ENCODE results near the gene ZNF805.
"Not testable (repeated sequence)": the region's sequence is repeated elsewhere in the genome, so short reads cannot be mapped to it uniquely, and the experiment has no call there.

Gene ZNF805

DNA sequence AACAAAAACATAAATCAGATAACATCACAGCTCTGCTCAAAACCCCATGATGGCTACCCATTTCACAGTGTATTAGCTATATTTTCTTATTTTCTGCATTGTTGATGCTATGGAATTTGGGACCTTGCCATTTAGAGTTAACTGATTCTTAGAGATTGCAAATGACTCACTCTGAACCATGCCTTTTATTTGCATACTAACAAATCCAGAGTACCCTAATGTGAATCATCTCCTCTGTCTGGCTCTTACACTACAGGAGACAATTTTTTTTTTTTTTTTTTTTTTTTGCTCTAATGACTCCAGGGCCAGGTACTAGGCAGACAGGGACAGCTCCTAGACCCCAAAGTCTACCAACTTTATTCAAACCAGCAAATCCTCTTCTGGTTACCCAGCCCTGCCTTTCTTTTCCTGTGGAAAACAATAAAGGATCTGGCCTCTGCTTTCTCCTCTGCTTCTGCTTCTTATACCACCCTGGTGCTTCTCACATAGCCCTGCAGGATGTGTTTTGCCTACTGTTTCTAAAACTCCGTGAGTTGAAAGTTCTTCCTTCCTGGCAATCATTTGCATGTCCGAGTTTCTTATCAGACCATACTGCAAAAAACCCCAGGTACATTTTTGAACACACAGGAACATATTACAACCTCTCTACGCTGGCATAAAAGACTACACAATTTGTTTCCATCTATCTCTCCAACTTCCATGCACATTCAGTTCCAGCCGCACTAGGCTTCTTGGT, 29.3 kb downstream of the ZNF805 start:
- DNase-seq, result no peak

DNA sequence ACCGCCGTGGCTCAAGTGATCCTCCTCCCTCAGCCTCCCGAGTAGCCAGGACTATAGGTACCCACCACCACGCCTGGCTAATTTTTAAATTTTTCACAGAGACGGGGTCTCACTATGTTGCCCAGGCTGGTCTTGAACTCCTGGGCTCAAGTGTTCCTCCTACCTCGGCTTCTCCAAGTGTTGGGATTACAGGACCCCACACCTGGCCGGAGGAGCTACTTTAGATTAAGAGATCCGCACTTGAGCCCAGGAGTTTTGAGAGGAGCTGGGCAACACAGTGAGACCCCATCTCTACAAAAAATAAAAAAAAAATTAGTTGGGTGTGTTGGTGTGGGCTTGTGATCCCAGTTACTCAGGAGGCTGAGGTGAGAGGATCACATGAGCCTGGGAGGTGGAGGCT, 30.8 kb downstream of the ZNF805 start:
- DNase-seq, result no peak

DNA sequence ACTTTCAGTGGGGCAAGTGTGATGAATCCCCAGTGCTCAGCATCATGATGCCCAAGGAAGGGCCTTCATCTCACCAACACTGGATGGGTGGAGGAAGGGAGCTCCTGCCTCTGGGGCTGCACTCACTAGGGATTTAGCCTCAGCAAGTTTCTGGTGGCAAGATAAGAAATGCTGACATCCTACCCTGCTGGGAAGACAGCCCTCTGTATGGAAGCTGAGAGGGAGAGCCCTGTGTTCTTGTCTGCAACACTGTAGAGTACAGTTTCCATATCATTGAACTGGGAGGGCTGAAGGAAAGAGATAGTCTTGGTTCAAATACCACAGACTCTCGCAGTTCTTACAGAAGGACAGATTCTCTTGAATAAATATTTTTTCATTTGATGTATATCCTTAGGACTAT, 32.6 kb downstream of the ZNF805 start:
- no peak for DNase-seq

DNA sequence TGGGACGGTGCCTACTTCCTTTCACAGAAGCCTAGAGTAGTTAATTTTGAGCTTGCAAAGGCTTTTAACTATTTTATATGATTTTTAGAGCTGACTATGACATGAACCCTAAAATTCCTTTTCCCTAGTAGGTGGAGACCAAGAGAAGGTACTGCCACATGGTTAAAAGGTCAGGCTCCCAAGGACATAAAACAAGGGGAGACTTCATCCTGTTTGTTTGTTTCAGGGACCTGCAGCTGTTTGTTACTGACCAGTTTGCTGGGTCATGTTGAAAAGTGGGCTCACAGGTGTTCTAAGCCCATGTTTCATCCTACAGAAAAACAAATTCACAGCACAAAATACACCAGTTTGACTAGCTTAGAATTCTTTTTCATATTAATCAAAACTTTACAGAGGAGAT, 36.0 kb downstream of the ZNF805 start:
- DNase-seq, result no peak

DNA sequence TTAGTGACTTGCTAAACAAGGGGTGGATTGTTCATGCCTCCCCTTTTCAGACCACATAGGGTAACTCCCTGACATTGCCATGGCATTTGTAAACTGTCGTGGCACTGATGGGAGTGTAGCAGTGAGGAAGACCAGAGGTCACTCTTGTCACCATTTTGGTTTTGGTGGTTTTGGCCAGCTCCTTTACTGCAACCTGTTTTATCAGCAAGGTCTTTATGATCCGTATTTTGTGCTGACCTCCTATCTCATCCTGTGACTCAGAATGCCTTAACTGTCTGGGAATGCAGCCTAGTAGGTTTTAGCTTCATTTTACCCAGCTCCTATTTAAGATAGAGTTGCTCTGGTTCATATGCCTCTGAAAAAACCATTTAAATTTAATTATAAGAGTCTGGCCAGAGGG, 38.0 kb downstream of the ZNF805 start:
- not testable (repeated sequence) for DNase-seq

DNA sequence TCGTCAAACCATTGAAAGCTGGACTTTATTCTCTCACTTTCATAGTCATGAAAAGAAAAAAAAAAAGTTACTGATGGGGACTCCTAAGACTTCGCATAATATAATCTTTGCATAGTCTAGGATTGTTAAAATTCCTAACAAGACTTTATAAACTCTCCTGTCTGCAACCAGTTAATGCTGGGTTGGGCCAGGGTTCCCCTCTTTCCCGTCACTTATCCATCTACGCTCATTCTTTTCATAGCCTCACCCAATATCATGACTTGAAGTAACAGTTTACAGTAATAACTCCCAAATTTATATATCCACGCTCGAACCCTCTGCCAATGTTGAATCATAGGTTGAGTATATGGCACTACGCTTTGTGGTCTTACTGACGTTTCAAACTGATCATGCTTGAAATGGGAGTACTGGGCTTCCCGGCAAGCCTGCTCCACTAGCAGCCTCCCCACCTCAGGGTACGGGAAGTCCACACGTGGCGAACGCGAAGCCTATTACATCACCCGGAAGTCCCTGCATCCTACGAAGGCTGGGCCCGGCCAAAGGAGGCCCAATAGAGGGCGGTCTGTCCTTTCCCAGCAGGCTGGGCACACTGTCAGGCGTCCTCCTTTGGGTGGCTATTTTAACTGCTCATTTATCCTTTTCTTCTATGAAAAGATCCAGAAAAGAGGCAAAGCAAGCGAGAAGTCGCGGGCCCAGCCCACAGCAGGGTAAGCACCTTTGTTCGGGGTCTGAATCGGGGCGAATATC, 39.2 kb downstream of the ZNF805 start:
- peak; percentile 94 for DNase-seq

DNA sequence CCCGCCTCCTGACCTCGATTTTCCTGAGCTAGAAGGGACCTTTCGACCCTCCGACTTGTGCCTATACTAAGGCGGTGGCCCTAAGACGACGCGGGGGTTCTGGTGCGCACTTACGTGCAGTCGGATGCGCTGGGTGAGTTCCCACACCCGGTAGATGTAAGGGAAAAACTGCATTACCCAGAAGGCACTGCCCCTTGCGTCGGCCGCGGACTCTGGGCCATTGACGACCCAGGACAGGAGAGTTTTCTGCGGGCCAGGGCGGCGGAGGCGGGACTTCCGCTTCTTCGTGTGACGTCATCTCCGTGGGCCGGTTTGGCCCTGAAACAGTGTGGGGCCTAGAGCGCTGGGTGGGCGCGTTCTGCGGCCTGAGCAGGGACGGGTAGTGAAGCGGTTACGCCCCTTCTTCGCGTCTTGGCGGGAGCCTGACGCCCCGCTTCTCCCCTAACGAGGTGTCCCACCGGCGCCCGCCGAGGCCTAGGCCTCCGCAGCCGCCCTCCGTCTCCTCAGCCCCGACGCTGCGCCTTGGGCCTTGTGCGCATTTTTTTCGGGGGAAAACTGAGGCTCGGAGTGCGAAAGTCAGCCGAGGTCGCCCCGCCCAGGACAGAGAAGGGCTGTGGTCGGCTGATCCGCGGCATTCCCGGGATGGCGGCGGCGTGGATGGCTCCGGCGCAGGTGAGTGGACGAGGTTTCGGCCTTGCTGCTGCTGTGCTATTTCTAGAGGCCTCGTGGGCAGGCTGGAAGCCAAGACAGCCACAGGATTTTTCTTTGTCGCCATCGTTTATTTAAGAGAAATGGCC, 39.9 kb downstream of the ZNF805 start, which contains the start of gene ZNF460:
Gene ZNF460, plus strand, starts transcription at position 321 of the 797 bp plus-strand sequence. Its CDS starts 322 bp downstream, at position 643.
- DNase-seq, result peak; percentile 99

DNA sequence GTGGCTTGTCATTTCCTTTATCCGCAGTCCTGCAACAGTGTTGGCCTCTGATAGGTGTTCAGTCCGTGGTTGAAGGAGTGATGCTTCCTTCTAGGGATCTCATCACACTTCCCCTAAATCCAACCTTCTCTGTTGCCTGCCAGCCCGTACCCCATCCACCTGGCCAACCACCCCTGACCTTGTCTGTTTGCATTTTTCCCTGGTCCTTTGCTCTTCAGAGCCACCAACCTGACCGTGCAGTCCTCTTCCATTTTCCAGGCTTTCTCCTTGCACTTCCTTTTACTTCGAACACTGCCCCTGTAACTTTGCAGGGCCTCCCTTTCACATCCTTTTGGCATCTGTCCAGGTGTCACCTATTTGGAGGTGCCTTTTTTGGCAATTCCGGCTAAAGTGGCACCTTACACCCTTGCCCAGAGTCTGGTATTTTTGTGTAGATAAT, 40.5 kb downstream of the ZNF805 start:
- no peak for DNase-seq

DNA sequence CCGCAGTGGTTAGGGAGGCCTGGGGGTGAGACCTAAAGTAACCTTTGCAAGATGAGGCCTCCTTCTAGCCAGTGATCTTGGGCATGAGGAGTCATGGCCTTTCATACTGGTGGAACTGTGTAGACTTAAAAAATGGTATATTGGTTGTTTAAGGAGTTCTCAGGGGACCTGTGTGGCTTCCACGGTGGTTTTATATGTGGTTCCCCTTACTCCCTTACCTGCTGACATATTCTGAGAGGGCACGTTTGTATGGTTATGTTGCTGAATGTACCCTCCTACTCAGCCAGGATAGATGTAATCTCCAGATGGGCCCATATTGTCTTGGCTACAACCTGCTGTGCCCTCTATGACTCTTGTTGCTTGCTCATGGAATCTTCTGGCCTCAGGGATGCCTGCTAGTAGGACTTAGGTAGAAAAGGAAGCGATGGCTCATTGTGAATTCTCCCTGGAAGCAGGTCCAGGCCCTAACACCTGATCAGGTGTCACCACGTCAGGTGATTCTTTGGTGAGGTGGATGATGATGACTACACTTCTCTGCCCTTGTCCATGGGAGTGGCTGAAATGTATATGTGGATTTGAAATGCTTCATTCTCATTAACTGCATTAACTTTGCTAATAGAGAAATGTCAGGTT, 41.7 kb downstream of the ZNF805 start:
- DNase-seq, result no peak

DNA sequence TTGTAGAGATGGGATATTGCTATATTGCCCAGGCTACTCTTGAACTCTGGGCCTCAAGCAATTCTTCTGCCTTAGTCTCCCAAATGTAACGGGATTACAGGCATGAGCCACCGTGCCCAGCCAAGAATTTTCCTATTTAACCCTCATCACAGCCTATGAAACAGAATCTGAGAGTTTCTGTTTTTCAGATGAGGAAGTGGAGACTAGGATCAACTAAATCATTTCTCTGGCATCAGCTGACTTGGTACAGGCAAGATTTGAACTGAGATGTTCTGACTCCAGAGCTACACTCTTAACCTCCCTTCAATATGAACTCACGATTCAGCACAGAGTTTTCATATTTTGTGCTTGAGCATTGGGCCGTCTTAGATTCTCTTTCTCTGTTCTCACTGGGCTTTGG, 47.9 kb downstream of the ZNF805 start:
- DNase-seq, result no peak

DNA sequence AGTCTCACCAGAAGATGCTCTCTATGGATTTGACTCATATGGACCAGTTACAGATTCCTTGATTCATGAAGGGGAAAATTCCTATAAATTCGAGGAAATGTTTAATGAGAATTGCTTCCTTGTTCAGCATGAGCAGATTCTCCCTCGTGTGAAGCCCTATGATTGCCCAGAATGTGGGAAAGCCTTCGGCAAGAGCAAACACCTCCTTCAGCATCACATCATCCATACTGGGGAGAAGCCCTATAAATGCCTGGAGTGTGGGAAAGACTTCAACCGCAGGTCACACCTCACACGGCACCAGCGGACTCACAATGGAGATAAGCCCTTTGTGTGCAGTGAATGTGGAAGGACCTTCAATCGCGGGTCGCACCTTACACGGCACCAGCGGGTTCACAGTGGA, 50.5 kb downstream of the ZNF805 start:
- DNase-seq, result no peak

DNA sequence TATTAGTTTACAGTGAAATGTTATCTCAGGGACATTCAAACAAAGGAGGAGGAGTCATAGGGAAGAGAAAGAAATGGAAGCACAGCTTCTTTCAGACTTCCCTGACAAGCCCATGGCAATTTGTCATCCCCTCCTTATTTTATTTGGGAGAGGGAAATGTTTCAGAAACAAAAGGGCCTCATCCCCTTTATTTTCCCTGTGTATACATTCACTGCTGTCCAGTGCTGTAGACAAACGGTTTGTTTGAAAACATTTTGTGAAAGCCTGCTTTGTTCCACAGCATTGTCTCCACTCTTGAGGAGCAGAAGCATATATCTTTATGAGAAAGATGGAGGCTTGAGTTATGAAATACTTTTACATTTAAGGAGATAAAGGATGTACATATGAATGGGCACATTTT, 52.1 kb downstream of the ZNF805 start:
- DNase-seq, result no peak

DNA sequence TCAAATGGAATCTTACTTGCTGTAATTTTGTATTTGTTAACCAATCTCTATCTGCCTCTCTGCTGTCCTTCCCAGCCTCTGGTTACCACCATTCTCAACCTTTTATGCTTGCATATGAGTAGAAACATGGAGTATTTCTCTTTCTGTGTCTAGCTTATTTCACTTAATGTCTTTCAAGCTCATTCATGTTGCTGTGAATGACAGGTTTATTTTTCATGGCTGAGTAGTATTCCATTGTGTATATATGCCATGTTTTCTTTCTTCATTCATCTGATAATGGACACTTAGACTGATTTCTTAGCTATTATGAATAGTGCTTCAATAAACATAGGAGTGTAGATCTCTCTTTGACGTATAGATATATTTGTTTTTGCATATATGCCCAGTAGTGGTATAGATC, 53.3 kb downstream of the ZNF805 start:
- DNase-seq, result no peak

DNA sequence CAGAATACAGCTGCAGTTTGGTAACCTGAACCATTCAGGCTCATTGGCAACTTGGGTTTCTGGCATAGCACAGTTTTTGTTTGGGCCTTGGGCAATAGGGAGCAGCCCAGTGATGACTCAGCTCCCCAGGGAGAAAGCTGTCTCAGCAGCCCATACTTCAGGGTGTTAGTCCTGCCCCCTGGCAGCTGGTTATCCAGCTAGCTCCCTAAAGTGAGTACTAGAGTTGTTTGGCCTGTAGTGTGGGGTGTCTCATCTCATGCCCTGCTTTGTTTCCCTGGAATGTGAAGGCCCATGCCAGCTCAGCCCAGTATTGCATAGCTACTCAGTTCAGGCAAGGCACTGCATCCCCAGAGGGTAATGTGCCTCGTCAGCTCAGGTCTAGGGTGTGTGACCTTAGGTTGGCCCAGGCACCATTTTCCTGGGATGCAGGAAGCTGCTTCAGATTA, 61.6 kb downstream of the ZNF805 start:
- no peak for DNase-seq

DNA sequence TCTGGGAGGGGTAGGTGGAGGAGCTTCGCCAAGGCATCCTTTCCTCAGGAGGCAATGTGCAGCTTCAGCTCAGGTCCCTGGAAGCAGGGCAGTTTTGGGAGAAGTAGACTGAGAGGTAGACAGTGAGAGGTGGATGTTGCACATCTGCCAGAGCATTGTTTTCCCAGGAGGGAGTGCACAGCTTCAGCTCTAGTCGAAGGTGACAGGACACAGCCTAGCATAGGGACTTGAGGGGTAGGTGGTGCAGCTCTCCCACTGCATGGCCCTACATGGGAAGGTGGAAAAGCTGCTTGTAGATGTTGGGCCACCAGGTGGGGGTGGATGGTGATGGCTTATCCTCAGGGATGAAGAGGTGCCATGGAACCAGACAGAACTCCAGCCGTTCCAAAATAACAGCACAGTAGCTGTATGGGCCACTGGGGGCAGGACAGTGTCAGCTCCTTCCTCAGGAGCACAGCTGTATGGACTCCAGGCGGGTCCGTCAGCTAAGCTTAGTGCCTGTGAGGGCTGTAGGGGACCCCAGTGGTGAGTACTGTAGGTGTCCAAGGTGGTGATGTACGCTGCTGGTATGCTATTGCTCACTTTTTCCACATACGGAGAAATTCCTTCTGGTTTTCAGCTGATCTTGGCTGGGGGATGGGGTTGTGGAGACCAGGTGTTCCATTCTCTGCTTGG, 62.4 kb downstream of the ZNF805 start:
- DNase-seq, result no peak

Data from retina (tissue), 1 donor.